Fibroblast of pulmonary artery (primary cell): ENCODE measurements around the gene COX4I1.
A peak's percentile ranks its signal among the peaks of the same experiment; 100 is the strongest.
"Not testable (repeated sequence)": the region's sequence is repeated elsewhere in the genome, so short reads cannot be mapped to it uniquely, and the experiment has no call there.

Source experiments
- DNase-seq: peaks from one replicate; pipeline ENCODE4 v3.0.0-alpha.2; 2010; ENCODE audit warnings: low read depth
- H3K4me3 ChIP-seq: replicated peaks from 2 replicates; pipeline ENCODE4 v1.5.1; 2011; ENCODE audit warnings: low read depth, mild to moderate bottlenecking, control low read depth, low read length, moderate library complexity
- CTCF ChIP-seq: IDR thresholded peaks from 2 replicates; pipeline ENCODE4 v1.5.1; 2011; ENCODE audit warnings: mild to moderate bottlenecking, control low read depth, low read length, inconsistent platforms; ENCODE audit errors: missing control alignments

The COX4I1 gene

DNA sequence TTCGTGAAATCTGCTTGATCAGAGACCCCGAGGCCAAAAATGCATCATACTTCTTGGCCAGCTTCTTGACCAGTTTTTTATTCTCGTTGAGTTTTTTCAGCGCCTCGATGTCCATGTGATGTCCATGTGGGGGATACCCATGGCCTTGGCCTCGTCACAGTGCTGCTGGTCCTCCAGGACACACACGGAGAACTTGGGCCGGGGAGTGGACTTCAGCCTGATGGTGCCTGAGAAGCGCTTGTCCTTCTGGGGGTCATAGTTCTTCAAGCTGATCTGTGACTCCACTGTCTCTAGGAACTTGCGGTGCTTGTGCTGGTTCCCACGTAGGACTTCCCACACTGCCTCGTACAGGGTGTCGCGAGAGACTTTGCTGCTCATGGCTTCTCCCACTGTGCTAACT, 16.7 kb downstream of the COX4I1 start:
- no peak overlapping the region for H3K4me3 ChIP-seq
- no peak for TF ChIP-seq CTCF

GRCh38 chr16:85817195-85817594, 17.7 kb downstream of the COX4I1 start:
- not testable (repeated sequence) for DNase-seq, H3K4me3 ChIP-seq

More for the DNA sequence above, 16.7 kb downstream of the COX4I1 start:
- DNase-seq = no peak

GRCh38 chr16:85819245-85819644, 19.8 kb downstream of the COX4I1 start:
- TF ChIP-seq CTCF = peak; percentile 82

DNA sequence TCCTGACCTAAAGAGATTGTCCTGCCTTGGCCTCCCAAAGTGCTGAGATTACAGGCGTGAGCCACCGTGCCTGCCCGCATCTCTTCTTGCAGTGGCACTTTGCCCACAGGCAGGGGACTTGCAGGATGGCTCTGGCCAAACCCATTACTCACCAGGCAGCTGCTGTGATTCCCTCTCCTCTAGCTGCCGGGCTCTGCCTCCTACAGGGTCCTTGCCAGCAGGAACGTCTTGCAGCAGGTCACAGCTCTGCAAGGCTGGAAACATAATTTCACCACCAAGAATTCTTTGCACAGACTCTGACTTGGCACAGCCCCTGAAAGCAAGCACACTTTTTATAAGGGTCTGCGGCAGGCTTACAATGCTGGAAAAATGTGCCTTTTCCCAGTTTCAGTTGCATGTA, 20.3 kb downstream of the COX4I1 start:
- no peak for DNase-seq
- no peak overlapping the region for H3K4me3 ChIP-seq
- no peak for TF ChIP-seq CTCF

More at GRCh38 chr16:85819245-85819644, 19.8 kb downstream of the COX4I1 start:
- peak; percentile 84 for DNase-seq
- no peak overlapping the region for H3K4me3 ChIP-seq

GRCh38 chr16:85820604-85821372, 21.3 kb downstream of the COX4I1 start:
- DNase-seq = no peak
- H3K4me3 ChIP-seq = no peak overlapping the region
- TF ChIP-seq CTCF = no peak

- H3K4me3 ChIP-seq = no peak overlapping the region
- DNase-seq = peak; percentile 78
- peak; percentile 82 for TF ChIP-seq CTCF
Observed at GRCh38 chr16:85821390-85822135, 22.1 kb downstream of the COX4I1 start.

DNA sequence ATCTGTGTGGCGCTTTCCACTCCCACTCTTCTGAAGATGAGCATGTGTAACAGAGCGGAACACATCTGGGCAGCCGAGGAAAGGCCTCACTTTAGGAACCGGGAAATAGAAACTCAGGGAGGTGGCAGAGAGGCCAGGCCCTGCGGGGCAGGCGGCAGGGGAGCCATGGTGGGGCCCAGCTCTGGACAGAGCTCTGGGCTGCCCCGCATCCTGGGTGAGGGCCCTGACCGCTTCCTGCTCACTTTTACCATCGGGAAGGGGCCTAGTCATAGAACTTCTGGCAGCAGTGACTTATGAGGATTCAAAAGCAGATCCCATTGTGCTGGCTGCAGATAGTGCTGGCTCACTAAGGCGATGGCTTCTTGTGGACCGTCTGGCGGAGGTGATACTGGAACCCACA, 22.6 kb downstream of the COX4I1 start:
- TF ChIP-seq CTCF = no peak
- DNase-seq = no peak
- H3K4me3 ChIP-seq = no peak overlapping the region
